Caki2 (cell line): ENCODE data around the gene SLC3A2. TPM values are rescaled to one million over a fixed set of nuclear protein-coding genes. Genes with fewer than 3 reads are reported as not detected.
"Not testable (repeated sequence)": the region's sequence is repeated elsewhere in the genome, so short reads cannot be mapped to it uniquely, and the experiment has no call there.

ENCODE experiments used
- DNase-seq: peaks from one replicate; pipeline ENCODE4 v3.0.0-alpha.2; 2015; ENCODE audit warnings: low read depth
- in situ Hi-C: cut with HindIII; loops from 2 replicates; pipeline ENCODE4 v1.10.0; 2016; ENCODE audit warnings: low sequenced_read_pairs, low pct_unique_long_range_greater_than_20kb, mixed read lengths
- total RNA-seq: library from RNA; depleted of rRNA; stranded (reverse); fragments of >200 nt; shearing (Covaris generic); gene quantifications from 2 replicates; pipeline ENCODE4 v1.2.3, GENCODE V29; 2014; ENCODE audit warnings: low replicate concordance

SLC3A2 gene
- total RNA-seq, 1 experiment from 2014 or later: 623 TPM

DNA sequence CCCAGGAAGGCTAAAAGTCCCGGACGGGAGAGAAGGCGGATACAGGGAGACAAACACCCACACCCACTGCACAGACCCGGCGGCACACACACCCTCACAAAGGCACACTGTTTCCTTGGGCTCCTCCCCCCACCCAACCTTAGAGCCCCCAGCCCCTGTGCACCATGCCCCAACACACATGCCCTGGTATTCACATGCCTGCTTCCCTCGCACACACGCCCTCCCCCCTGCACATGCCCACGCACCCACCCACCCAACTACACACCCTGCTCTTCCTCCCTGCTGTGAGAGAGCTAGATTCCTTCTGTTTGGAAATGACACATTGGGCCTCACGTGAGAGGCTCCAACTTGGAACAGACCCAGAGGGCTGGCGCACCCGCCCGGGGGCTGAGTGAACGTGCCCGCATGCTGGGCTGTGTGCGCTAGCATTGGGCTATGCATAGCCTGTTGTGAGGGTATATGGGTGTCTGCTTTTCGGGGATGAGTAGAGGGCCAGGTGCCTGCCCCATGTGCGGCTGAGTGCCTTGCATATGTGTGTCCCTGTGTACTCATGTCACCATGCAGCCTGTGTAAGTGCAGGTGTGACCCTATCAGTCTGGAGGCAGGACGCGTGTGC lies 41.0 kb downstream of the SLC3A2 start:
- no peak for DNase-seq
- in situ Hi-C loops: no loop called here

DNA sequence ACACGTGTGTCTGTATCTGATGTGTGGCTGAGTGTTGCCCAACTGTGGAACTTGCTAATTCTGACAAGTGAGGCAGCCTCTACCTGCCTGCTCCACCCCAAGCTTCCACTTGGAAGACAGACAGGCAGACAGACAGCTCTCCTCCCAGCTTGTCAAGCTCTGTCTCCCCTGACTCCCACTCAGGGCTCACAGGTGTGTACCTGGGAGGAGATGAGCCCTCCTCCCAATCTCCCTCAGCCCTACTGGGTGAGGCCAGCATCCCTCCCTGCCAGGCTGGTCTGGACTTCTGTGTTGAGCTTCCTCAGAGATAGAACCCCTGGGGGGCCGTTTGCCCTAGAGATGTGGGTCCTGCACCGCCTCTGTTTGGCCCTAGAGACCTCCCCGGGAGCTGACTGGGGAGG lies 41.5 kb downstream of the SLC3A2 start:
- in situ Hi-C loops: no loop called here
- no peak for DNase-seq

DNA sequence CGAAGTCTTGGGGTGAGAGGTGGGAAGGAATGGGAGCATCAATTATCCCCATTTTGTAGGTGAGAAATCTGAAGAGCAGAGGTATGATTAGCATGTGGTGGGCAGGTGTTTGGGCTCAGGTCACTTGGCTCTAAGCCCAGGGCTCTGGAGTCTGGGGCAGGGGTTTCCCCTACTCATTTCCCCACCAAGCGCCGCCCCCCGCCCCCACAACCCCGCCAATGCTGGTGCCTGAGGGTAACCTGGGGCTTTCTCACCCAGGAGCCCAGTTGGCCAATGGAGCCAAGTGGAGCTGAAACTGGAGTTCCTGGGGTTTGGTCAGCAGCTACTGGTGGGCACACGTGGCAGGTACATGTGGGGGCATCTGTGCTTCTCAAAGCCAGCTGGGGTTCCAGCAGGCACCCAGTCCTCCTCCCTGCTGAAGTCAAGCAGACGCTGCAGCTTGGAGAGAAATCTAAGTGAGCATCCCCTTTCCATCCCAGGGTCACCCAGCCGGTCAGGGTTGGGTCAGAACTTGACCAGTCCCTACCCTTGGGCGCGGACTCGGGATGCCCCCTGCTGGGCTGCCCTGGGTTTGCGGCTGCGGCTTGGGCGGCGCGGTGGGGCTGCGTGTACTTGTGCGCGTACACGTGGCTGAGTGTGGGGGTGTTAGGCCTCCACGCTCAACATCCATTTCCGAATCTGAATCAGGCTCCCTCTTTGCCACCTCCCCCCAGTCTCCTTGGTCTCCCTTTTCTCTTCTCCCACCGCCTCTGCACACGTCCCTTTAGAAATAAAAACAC lies 42.1 kb downstream of the SLC3A2 start:
- no peak for DNase-seq
- in situ Hi-C loops: no loop called here

DNA sequence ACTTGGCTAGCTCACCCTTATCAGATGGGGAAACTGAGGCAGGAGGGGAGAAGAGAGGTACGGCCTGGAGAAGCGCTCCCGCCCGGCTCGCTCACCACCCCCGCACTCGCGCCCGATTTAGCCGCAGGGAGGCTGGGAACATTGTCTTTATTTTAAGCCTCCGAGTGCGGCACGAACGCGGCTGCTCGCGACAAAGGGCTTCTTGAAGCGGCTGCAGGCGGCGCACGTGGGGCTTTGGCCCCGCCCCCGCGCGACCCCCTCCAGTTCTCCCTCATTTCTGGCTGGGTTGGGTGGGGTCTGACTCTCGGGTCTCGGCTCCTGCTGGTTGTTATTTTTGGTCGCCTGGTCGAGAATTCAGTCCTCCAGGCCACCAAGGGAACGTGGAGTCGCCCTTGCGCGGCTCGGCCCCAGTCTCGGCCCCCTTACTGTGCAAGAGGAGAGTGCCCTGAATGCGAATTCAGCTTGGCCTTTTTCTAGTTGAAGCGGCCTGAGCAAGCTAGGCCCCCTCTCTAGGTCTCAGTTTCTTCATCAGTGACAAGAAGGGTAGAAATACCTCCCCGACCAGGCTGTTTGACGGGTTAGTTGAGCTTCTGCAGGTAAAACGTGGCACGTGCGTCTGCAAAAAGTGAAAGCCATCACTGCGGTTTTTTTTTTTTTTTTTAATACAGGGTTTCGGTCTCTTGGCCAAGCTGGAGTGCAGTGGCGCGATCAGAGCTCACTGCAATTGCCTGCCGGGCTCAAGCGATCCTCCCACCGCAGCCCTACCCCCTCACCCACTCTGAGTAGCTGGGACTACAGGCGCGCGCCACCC lies 43.1 kb downstream of the SLC3A2 start:
- no peak for DNase-seq
- in situ Hi-C loops: no loop called here

DNA sequence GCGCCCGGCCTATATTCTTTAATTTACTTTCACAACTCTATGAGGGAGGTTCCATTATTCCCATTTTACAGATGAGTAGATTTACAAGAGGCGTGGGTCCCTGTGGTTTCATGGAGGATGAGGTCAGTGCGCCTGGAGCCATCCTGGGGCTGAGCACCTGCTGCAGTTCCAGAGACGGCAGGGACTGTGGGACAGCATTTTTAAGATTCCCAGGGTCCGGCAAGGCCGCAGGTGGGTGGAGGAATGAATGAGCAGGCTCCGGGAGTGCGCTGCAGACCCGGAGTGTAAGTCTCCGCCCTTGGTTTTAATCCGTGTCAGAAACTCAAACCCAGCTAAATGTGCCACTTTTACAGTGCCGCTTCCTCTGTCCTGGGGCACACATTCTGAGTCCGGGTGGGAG lies 44.6 kb downstream of the SLC3A2 start:
- DNase-seq: no peak
- in situ Hi-C loops: no loop called here

DNA sequence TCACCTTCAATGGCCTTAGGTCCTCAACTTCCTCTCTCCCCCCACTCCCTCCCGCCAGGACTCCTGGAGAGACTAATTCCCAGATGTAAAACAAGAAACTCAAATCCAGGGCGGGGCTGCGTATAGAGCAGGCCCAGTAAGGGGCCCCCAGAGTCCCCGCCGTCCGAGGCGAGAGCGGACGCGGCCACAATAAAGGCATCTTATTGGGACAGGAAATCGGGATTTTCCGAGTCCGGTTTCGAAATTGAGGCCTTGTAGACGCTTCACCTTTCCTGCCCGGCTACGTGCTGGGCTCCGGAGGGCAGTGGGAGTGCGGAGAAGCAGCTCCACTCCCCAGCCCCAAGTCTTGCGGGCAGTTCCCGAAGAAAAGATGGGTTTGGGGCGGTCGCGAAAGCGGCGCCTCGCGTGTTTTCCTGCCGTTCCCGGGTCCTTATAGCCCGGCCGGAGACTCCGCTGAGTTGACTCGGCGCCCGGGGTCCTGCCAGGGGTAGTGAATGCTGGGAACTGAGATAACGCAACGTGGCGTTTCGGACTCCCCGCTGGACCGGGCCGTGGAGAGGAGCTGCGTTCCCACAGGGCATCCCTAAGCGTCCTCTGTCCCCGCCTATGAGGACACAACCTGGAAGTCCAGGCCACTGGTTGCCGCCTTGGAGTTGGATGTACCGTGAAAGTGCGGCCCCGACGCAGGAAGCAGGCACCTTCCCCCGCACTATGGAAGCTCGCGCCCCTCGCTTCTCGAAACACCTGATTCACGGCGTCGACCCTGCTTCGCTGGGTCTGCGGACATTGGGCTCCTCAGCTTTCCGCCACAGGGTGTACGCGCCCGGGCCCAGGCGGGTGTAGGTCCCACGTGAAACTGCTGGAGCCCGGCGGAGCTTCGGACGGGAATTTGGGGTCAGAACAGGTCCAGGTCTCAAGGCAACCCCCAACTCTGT lies 45.3 kb downstream of the SLC3A2 start:
- DNase-seq: no peak
- in situ Hi-C loops: no loop called here

DNA sequence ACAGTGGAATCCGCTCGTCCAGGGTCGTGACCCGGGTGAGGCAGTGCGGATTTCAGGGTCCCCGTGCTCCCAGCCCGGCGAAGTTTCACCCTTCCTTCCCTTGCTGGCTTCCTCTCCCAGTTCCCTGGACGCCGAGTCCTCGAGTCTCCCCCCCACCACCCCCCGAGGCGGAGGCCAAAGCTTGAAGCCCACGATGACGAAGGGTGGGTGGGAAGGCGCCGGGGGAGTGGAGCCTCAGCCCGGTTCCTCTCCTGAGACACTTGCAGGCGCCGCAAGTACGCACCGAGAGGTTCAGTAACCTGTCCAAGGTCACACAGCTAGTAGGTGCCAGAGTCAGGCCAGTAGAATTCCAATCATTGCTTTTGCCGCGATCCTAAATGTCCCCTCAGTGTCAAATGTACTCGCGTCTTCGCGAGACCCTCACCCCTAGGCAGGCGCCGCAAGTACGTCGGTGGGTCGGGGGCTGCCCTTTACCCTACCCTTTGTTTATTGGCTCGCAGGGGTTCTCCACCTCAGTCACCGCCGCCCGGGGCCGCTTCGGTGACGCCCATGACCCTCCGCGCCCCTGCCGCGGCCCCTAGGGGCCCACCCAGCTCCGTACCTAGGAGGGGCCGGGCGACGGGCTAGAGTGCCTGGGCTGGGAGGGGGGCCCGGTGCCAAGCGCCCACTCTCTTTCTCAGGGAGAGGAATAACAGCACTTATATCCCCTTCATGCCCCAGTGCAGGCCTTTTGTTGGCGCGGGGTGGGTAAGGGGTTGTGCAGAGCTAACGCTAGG lies 46.2 kb downstream of the SLC3A2 start:
- DNase-seq: no peak
- in situ Hi-C loops: no loop called here

DNA sequence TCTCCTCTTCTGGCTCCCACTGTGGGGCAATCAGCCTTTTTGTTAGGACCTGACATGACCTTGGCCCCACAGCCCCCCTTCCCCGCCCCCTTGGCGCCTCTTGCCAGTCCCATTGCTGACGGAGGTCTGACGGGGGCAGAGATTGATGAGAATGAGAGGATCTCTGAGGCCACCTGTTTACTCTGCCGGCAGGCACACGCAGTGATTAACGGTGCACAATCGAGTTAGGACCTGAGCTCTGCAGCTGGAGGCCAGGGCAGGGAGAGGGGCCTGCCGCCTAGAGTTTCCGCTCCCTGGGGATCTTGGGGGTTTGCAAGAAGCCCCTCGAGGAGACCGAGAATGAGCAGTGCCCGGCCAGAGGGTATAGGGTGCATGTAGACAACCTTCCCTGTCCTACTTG lies 47.3 kb downstream of the SLC3A2 start:
- in situ Hi-C loops: no loop called here

DNA sequence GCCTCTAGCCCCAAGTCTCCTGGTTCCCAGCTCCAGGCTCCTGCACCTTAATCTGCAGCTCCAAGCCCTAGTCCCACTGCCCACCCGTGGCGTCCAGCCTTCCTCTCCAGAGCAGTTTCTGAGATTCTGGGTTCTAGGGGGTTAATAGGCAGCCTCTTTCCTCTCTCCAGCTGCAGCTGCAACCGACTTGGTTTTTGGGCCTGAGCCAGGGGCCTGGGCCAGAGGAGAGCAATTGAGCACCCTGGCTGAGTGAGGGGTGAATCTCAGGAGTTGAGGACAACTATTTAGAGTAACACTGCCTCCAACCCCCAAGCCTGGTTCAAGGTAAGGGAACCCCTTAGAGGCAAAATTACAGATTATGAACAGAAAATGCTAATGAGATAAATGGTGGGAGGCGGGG lies 49.5 kb downstream of the SLC3A2 start:
- DNase-seq: no peak
- in situ Hi-C loops: no loop called here

More for the DNA sequence above, 47.3 kb downstream of the SLC3A2 start:
- no peak for DNase-seq

DNA sequence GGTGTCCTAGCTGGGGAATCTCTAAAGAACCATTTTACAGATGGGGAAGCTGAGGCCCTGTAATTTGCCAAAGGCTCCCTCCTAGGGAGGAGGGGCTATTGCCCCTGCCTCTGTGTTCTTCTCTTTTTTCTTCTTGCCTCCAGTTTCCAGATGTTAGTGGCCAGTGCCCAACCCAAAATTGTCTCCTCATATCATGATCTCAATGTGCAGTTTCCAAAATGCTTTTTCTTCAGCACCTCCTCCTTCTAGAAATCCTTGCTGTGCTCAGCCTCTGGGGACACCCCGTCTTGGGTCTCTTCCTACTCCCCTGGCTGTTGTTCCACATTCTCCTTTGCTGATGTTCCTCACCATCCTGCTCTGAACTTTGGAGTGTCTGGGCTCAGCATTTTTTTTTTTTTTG lies 50.0 kb downstream of the SLC3A2 start:
- no peak for DNase-seq
- in situ Hi-C loops: no loop called here

DNA sequence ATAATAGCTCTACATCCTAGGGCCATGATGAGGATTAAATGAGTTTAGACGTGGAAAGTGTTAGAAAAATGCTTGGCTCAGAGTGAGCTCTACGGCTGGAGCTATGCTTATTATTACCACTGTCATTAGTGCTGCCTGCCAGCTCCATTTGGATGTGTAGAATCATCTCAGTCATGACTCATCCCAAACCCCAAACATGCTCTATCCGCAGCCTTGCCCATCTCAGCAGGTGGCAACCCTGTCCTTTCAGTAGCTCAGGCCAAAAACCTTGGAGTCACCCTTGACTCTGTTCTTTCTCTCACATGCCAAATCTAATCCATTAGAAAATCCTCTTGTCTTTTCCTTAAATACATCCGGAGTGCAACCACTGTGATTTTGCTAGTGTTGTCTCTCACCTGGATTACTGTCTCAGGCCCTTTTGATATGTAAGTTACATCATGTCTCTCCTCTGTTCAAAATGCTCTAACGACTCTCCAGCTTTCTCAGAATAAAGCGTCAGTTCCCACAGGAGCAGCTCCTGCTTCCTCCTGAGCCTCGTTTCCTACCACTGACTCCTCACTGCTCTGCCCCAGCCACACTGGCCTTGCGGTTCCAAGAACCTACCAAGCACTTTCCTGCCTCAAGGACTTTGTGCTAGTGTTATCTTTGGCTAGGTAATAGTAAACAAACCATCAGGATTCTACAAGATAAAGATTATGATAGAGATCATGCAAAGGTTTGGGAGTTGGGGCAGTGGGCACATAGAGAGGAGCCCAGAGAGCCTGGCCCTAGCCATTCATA lies 51.0 kb downstream of the SLC3A2 start:
- no peak for DNase-seq
- in situ Hi-C loops: no loop called here

DNA sequence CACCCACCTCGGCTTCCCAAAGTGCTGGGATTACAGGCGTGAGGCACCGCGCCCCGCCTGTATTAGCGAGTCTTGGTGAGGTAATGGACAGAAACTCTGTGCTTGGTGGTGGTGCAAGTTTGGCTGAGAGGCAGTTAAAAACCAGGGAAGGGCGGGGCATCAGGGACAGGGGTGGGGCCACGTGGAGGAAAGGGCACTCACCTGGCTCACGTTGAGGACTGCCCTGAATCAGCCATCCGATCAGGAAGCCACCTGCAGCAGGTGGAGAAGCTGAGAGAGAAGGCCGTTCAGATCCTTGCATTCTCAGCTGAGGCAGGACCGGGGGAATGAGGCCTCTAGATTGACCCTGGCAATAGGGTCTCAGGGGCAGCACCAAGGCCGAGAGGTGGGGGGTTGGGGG lies 52.6 kb downstream of the SLC3A2 start:
- no peak for DNase-seq
- in situ Hi-C loops: no loop called here

DNA sequence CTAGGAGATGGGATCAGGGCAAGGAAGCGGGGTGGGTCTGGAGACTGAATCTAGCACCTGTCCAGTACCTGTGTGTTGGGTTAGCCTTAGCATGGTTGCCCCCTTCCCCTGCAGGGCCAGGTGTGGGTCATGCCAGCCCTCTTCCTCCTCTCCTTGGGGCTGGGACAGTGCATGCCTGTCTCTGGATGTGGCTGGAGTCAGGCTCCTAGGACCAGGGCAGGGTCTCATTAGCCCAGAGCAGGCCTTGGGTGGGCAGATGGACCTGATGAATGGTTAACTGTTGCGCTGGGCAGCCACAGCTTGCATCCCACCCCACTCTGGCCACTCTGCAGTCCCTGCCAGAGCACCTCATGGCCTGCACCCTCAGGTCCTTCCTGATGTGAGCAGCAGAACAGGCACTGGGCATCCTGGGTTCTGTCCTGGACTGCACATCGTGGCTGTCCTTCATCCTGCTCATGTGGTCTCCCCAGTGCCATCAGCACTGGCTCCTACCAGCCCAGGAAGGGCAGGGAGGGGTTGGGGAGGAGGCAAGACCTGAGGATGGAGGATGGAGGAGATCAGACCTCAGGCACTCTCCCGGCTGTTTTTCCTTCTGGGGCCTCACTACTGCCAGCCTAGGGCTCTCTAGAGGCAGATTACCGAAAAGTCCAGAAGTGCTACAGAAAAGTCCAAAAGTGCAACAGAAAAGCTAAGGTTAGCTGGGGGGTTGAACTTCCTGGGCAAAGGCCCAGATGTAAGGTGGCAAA lies 53.2 kb downstream of the SLC3A2 start:
- in situ Hi-C loops: no loop called here
- no peak for DNase-seq

DNA sequence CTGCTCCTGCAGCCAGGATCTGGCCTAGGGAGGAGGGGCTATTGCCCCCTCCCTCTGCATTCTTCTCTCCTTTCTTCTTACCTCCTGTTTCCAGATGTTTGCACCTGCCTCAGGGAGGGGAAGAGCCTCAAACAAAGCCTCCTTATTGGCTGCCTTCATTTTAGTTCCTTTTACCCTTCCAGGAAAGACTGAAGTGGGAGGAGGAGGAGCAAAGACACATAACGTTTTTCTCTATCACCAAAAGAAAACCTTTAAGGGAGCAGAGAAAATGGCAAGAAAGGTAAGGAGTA lies 53.7 kb downstream of the SLC3A2 start:
- in situ Hi-C loops: no loop called here
- DNase-seq: no peak

DNA sequence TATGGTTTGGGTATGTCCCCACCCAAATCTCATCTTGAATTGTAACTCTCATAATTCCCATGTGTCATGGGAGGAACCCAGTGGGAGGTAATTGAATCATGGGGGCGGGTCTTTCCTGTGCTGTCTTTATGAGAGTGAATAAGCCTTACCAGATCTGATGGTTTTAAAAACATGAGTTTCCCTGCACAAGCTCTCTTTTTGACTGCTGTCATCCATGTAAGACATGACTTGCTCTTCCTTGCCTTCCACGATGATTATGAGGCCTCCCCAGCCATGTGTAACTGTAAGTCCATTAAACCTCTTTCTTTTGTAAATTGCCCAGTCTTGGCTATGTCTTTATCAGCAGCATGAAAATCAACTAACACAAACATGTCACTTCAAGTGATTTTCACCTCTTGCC lies 56.8 kb downstream of the SLC3A2 start:
- in situ Hi-C loops, DNase-seq: not testable (repeated sequence)
